GM18861 (cell line): ENCODE measurements around the gene LAMP2.
"Not testable (repeated sequence)": the region's sequence is repeated elsewhere in the genome, so short reads cannot be mapped to it uniquely, and the experiment has no call there.

ENCODE experiments used
- ATAC-seq: cut with Tn5 transposase; IDR thresholded peaks from one replicate; pipeline ENCODE4 v1.9.1; 2021; ENCODE audit not compliant: unreplicated experiment

The LAMP2 gene

DNA sequence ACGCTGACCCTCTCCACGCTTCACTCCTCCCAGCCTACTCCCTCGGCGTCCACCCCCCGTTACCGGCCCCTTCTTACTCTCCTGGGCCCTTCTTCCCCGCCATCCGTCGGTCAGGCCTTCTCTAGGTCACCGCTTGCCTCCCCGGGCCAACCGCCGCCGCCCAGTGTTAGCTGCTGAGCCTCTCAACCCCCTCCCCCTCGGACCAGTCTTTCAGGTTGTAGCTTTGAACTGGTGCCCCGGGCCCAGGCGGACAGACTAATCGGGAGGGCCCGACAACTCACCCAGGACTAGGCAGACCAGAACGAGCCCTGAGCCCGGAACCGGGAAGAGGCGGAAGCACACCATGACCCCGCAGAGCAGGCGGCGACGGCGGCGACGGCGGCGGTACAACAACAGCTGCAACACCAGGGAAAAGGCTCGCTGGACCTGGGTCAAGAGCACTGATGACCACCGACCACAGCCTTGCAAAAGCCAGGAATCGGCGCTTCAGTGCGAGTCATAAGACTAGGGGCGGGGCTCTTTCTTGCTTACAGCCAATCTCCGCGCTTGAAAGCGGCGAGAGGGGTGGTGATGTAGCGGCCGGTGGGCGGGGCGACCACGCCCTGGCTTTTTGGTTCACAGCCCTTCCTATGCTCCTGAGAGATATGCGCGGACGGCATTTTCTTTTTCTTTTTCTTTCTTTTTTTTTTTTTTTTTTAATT, at the start of gene LAMP2:
TSS of gene LAMP2 (minus strand) at position 472 of the 701 bp plus-strand sequence. CDS start at position 345, 127 bp downstream.
- peak; percentile 92 for ATAC-seq

DNA sequence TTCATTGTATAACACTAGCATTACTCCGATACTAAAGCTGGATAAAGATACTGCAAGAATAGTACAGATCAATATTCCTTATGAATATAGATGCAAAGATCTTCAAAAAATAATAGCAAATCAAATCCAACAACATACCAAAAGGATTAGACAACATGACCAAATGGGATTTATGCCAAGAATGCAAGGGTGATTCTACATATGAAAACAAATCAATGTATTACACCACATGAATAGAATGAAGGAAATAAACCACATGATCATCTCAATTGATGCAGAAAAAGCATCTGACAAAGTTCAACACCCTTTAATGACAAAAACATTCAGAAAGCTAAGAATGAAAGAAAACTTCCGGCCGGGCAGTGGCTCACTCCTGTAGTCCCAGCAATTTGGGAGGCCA, 48.8 kb upstream of the LAMP2 start:
- ATAC-seq, result no peak

- no peak for ATAC-seq
Observed at GRCh38 chrX:120514236-120514635, 45.1 kb upstream of the LAMP2 start.

DNA sequence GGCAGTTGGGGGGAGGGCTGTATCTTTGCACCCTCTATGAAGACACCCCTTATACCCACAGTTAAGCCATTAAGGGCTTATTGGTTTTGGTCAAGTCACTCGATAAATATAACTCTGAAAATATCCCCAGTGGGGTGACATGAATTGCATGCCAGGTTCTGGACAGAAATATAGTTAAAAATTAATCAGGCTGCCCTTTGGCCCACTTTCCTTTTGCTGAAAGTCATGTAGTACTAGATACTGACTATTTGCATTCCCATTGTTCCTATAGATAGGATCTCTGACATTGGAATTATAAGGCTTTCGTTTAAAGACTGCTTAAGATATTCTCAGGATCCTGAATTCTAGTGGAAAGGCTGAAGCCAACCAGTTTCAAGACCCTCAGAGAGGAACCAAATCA, 43.5 kb upstream of the LAMP2 start:
- ATAC-seq, result no peak

- ATAC-seq, result no peak
Observed at GRCh38 chrX:120512222-120512621, 43.1 kb upstream of the LAMP2 start.

GRCh38 chrX:120504569-120504968, 35.5 kb upstream of the LAMP2 start:
- ATAC-seq, result no peak

DNA sequence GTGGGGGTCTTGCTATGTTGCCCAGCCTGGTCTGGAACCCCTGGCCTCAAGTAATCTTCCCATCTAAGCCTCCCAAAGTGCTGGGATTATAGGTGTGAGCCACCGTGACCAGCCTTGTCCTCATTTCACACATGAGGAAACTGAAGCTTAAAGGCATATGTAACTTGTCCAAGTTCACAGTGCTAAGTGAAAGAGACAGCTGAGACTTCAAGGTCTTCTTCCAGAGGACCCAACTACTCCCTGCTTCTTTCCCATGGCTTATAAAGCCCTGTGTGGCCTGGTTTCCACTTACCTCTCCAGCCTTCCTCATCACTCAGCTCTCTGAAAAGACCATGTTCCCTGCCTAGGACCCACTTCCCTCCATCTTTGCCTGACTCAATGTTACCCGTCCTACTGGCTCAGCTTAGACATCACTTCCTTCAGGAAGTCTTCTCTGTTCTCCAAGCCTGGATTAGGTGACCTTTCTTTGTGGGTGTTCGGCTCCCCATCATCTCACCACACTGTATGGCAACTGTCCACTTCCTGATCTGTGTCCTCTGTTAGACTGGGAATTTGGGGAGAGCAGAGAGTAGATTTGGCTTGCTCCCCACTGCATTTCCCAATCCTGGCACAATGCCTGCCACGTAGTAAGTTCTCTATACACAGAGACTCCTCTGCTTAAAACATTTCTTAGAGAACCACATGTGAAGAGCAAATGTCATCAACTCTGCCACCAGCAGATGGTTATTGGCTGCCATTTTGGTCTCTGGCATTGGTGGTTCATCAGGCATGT, 30.4 kb upstream of the LAMP2 start:
- ATAC-seq, result no peak

DNA sequence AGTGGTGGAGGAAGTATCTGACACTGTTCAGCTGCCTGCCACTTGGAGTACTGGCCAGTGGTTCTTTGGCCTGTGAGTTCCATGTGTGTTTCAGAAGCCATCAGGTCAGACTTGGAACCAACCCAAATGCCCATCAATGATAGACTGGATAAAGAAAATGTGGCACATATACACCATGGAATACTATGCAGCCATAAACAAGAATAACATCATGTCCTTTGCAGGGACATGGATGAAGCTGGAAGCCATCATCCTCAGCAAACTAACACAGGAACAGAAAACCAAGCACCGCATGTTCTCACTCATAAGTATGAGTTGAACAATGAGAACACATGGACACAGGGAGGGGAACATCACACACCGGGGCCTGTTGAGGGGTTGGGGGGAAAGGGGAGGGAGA, 21.0 kb upstream of the LAMP2 start:
- not testable (repeated sequence) for ATAC-seq

- no peak for ATAC-seq
Observed at GRCh38 chrX:120486786-120487185, 17.7 kb upstream of the LAMP2 start.

GRCh38 chrX:120485638-120486520, 16.8 kb upstream of the LAMP2 start:
- ATAC-seq, result peak; percentile 58

- peak; percentile 11 for ATAC-seq
Observed at GRCh38 chrX:120485315-120485637, 16.2 kb upstream of the LAMP2 start.

- ATAC-seq, result no peak
Observed at GRCh38 chrX:120477453-120477852, 8.4 kb upstream of the LAMP2 start.

DNA sequence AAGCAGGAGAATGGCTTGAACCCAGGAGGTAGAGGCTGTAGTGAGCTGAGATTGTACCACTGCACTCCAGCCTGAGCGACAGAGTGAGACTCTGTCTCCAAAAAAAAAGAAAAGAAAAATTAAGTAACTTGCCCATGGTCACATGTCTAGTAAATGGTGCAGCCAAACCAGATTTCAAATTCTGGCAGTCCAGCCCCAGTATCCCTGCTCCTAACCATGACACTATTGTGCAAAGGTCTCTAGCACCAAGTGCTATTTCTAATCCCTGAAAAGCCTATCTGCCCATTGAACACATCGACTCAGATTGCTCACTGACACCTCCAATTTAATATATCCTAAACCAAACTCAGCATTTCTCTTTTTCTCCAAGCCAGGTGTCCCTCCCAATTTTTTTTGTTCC, 7.6 kb upstream of the LAMP2 start:
- ATAC-seq, result no peak

DNA sequence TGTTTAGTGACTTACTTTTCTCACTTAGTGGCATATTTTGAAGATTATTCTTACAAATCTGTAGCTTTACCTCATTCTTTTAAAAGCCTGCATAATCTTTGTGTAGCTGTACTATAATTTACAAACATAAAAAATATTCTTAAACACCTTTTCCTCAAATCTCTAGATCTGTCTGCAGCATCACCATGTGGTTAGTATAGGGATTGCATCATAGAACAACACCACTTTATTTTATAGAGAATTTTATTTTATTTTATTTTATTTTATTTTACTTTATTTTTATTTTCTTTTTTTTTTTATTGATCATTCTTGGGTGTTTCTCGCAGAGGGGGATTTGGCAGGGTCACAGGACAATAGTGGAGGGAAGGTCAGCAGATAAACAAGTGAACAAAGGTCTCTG, 6.4 kb upstream of the LAMP2 start:
- ATAC-seq, result not testable (repeated sequence)

DNA sequence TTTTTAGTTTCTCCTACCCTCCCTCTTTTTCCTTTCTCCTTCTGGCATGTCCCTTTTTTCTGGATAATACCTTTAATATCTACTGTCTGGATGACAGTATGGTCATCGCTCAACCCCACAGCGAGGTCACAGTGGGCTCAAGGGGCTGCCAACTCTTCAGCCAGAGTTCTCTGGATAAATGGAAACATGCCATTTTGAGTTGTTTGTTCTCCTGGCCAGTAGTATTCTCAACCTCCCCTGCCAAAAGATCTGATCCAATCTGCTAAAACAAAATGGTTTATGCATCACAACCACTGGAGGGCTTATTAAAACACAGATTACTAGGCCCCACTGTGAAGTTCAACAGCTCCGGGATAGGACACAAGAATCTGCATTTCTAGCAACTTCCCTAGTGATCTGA, 5.0 kb upstream of the LAMP2 start:
- ATAC-seq, result no peak

GRCh38 chrX:120469657-120470056, 561 bp upstream of the LAMP2 start:
- ATAC-seq, result not testable (repeated sequence)

- no peak for ATAC-seq
Observed at GRCh38 chrX:120468479-120468824, 644 bp downstream of the LAMP2 start.

- no peak for ATAC-seq
Observed at GRCh38 chrX:120468071-120468470, 1.0 kb downstream of the LAMP2 start.

GRCh38 chrX:120464411-120464810, 4.7 kb downstream of the LAMP2 start:
- no peak for ATAC-seq

DNA sequence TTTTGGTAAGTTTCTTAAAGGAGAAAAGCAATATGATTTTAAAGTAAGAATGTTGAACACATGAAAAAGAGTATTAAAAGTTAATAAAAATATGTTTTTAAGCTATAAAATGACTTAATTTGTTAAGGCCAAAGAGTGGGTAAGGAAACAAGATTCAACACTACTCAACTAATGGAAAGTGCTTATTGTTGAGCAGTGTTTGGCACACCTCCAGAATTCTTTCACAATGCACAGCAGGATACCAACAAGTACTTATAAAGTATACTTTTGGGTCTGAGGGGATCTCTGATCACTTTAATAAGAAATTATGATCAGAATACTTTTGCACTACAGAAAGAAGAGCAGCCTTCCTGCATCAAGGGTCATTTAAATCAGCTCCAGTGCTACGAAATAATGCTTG, 5.9 kb downstream of the LAMP2 start:
- no peak for ATAC-seq

- ATAC-seq, result no peak
Observed at GRCh38 chrX:120462370-120462769, 6.7 kb downstream of the LAMP2 start.

GRCh38 chrX:120459309-120459708, 9.8 kb downstream of the LAMP2 start:
- no peak for ATAC-seq
